ENCODE results near the gene DAP.
"Not testable (repeated sequence)": the region's sequence is repeated elsewhere in the genome, so short reads cannot be mapped to it uniquely, and the experiment has no call there.

Gene DAP

GRCh38 chr5:10633271-10634049 is 127.6 kb downstream of the DAP start:
- no peak for TF ChIP-seq CTCF (IDR thresholded peaks at IDR 0.05; ENCODE audit: low read depth, low read length)
- no peak for DNase-seq
- no peaks in the 10 kb centered on the region for H3K27me3 ChIP-seq
- H3K4me1 ChIP-seq, result no peaks in the 10 kb centered on the region
- no peaks in the 10 kb centered on the region for H3K36me3 ChIP-seq
- H3K4me3 ChIP-seq (ENCODE audit: low read depth, low read length), result no peak overlapping the region
- no peaks in the 10 kb centered on the region for H3K9me3 ChIP-seq

GRCh38 chr5:10632110-10632761 is 128.8 kb downstream of the DAP start:
- no peak for DNase-seq
- no peak overlapping the region for H3K4me3 ChIP-seq (ENCODE audit: low read depth, low read length)
- H3K4me1 ChIP-seq, result no peaks in the 10 kb centered on the region
- H3K27me3 ChIP-seq, result no peaks in the 10 kb centered on the region
- TF ChIP-seq CTCF (IDR thresholded peaks at IDR 0.05; ENCODE audit: low read depth, low read length), result no peak
- H3K36me3 ChIP-seq, result no peaks in the 10 kb centered on the region
- H3K9me3 ChIP-seq, result no peaks in the 10 kb centered on the region

- TF ChIP-seq CTCF (IDR thresholded peaks at IDR 0.05; ENCODE audit: low read depth, low read length), result no peak
- no peaks in the 10 kb centered on the region for H3K27me3 ChIP-seq
- DNase-seq, result no peak
- H3K4me1 ChIP-seq, result no peaks in the 10 kb centered on the region
- H3K9me3 ChIP-seq, result no peaks in the 10 kb centered on the region
- H3K4me3 ChIP-seq (ENCODE audit: low read depth, low read length), result no peak overlapping the region
- H3K36me3 ChIP-seq, result no peaks in the 10 kb centered on the region
Observed at GRCh38 chr5:10631316-10631996, 129.6 kb downstream of the DAP start.

- H3K4me3 ChIP-seq (ENCODE audit: low read depth, low read length); H3K36me3 ChIP-seq; H3K27me3 ChIP-seq; DNase-seq; H3K4me1 ChIP-seq; H3K9me3 ChIP-seq: not testable (repeated sequence)
Observed at GRCh38 chr5:10630744-10631143, 130.3 kb downstream of the DAP start.

GRCh38 chr5:10630126-10630525 is 130.9 kb downstream of the DAP start:
- H3K4me1 ChIP-seq, result no peaks in the 10 kb centered on the region
- H3K9me3 ChIP-seq, result no peaks in the 10 kb centered on the region
- no peak overlapping the region for H3K4me3 ChIP-seq (ENCODE audit: low read depth, low read length)
- TF ChIP-seq CTCF (IDR thresholded peaks at IDR 0.05; ENCODE audit: low read depth, low read length), result no peak
- DNase-seq, result no peak
- no peaks in the 10 kb centered on the region for H3K27me3 ChIP-seq
- H3K36me3 ChIP-seq, result no peaks in the 10 kb centered on the region

GRCh38 chr5:10629682-10630081 is 131.4 kb downstream of the DAP start:
- Histone ChIP-seq H3K27me3 (no peaks in the 10 kb centered on the region), H3K9me3 (no peaks in the 10 kb centered on the region), H3K36me3 (no peaks in the 10 kb centered on the region), H3K4me1 (no peaks in the 10 kb centered on the region), H3K4me3 (ENCODE audit: low read depth, low read length) (no peak overlapping the region)
- no peak for DNase-seq
- no peak for TF ChIP-seq CTCF (IDR thresholded peaks at IDR 0.05; ENCODE audit: low read depth, low read length)

Data from BE2C (cell line).